HG03354 (cell line): ENCODE measurements around the gene CT45A3.
"Not testable (repeated sequence)": the region's sequence is repeated elsewhere in the genome, so short reads cannot be mapped to it uniquely, and the experiment has no call there.

Experiments
- ATAC-seq: cut with Tn5 transposase; IDR thresholded peaks from one replicate; pipeline ENCODE4 v1.9.1; 2021; ENCODE audit warnings: mild to moderate bottlenecking; ENCODE audit not compliant: unreplicated experiment, poor library complexity, severe bottlenecking

CT45A3 gene

GRCh38 chrX:135768091-135768490, at the start of gene CT45A3:
TSS of gene CT45A3 (minus strand) at chrX:135768191. CDS start at chrX:135764444, 3,747 bp downstream.
- not testable (repeated sequence) for ATAC-seq

GRCh38 chrX:135802687-135803086, 34.7 kb upstream of the CT45A3 start, which contains the start of gene CT45A6:
TSS of gene CT45A6 (minus strand) at chrX:135802787. CDS start at chrX:135798993, 3,794 bp downstream.
- ATAC-seq, result not testable (repeated sequence)

GRCh38 chrX:135785403-135785802, 17.4 kb upstream of the CT45A3 start, which contains the start of gene CT45A5:
TSS of gene CT45A5 (minus strand) at chrX:135785503. CDS start at chrX:135781729, 3,774 bp downstream.
- not testable (repeated sequence) for ATAC-seq

- ATAC-seq, result not testable (repeated sequence)
Observed at GRCh38 chrX:135744739-135745138, 23.3 kb downstream of the CT45A3 start.

GRCh38 chrX:135741192-135741715, 26.7 kb downstream of the CT45A3 start:
- no peak for ATAC-seq

GRCh38 chrX:135740681-135741149, 27.3 kb downstream of the CT45A3 start:
- ATAC-seq, result peak; percentile 77

GRCh38 chrX:135737366-135738071, 30.5 kb downstream of the CT45A3 start:
- ATAC-seq, result peak; percentile 56

- ATAC-seq, result not testable (repeated sequence)
Observed at GRCh38 chrX:135734666-135735065, 33.3 kb downstream of the CT45A3 start.

- ATAC-seq, result no peak
Observed at GRCh38 chrX:135713795-135714194, 54.2 kb downstream of the CT45A3 start.

GRCh38 chrX:135713183-135713689, 54.8 kb downstream of the CT45A3 start, which contains the start of gene CT45A1:
TSS of gene CT45A1 (plus strand) at chrX:135713639. CDS start at chrX:135718941, 5,302 bp downstream.
- ATAC-seq, result not testable (repeated sequence)
